Mesenchymal stem cell (in vitro differentiated cells and primary cell): ENCODE results near the gene KIN.

ENCODE experiments used
- DNase-seq: peaks from one replicate; pipeline ENCODE4 v3.0.0-alpha.2; 2013
- H2AFZ ChIP-seq: one replicate; pipeline ENCODE4 v1.6.1; 2013; ENCODE audit warnings: low read depth, mild to moderate bottlenecking, control low read depth, inconsistent platforms, low read length, moderate library complexity
- H2AK5ac ChIP-seq: 2 replicates; pipeline ENCODE4 v1.6.1; 2013; ENCODE audit warnings: low read length, moderate library complexity, mild to moderate bottlenecking, inconsistent platforms; ENCODE audit not compliant: severe bottlenecking
- H2BK120ac ChIP-seq: one replicate; pipeline ENCODE4 v1.6.1; 2013; ENCODE audit warnings: low read depth, mild to moderate bottlenecking, inconsistent platforms, low read length, moderate library complexity
- H2BK12ac ChIP-seq, 2 experiments: one replicate each; pipeline ENCODE4 v1.6.1; 2013; ENCODE audit warnings: inconsistent platforms in 2 of 2, low read length in 2 of 2, mild to moderate bottlenecking in 2 of 2, moderate library complexity in 2 of 2, control low read depth in 1 of 2
- H2BK15ac ChIP-seq: one replicate; pipeline ENCODE4 v1.6.1; 2013; ENCODE audit warnings: mild to moderate bottlenecking, low read depth, inconsistent platforms; ENCODE audit not compliant: poor library complexity, severe bottlenecking
- H2BK5ac ChIP-seq: 2 replicates; pipeline ENCODE4 v1.6.1; 2013; ENCODE audit warnings: low read depth, mild to moderate bottlenecking, low read length, control low read depth, inconsistent platforms; ENCODE audit not compliant: poor library complexity, severe bottlenecking
- H3K14ac ChIP-seq, 2 experiments: one replicate each; pipeline ENCODE4 v1.6.1; 2013; ENCODE audit warnings: inconsistent platforms in 2 of 2, low read length in 2 of 2, control low read depth in 1 of 2, mild to moderate bottlenecking in 1 of 2, moderate library complexity in 1 of 2
- H3K18ac ChIP-seq, 2 experiments: one replicate each; pipeline ENCODE4 v1.6.1; 2013; ENCODE audit warnings: inconsistent platforms in 2 of 2, low read length in 2 of 2, control low read depth in 1 of 2, low read depth in 1 of 2, mild to moderate bottlenecking in 1 of 2
- H3K23ac ChIP-seq, 2 experiments: one replicate each; pipeline ENCODE4 v1.6.1; 2013; ENCODE audit warnings: inconsistent platforms in 2 of 2, low read length in 2 of 2, mild to moderate bottlenecking in 2 of 2, moderate library complexity in 2 of 2, control low read depth in 1 of 2
- H3K27ac ChIP-seq: 2 replicates; pipeline ENCODE4 v1.5.1; 2013; ENCODE audit warnings: mild to moderate bottlenecking, moderate library complexity, low read length, control low read depth, inconsistent platforms; ENCODE audit not compliant: poor library complexity, severe bottlenecking
- H3K27me3 ChIP-seq, 2 experiments: 2 replicates each; pipeline versions ENCODE4 v1.6.1 to v1.7.0; 2013; ENCODE audit warnings: low read length in 2 of 2, mild to moderate bottlenecking in 2 of 2, moderate library complexity in 2 of 2, control low read depth in 1 of 2, inconsistent platforms in 1 of 2; ENCODE audit not compliant: control insufficient read depth in 1 of 2, insufficient read depth in 1 of 2
- H3K36me3 ChIP-seq, 2 experiments: 2 replicates each; pipeline versions ENCODE4 v1.6.1 to v1.7.0; 2013; ENCODE audit warnings: low read length in 2 of 2, control low read depth in 1 of 2, inconsistent platforms in 1 of 2, low read depth in 1 of 2, mild to moderate bottlenecking in 1 of 2; ENCODE audit not compliant: insufficient read depth in 2 of 2, control insufficient read depth in 1 of 2
- H3K4ac ChIP-seq, 2 experiments: one replicate each; pipeline ENCODE4 v1.6.1; 2013; ENCODE audit warnings: inconsistent platforms in 2 of 2, low read length in 2 of 2, mild to moderate bottlenecking in 2 of 2, moderate library complexity in 2 of 2, control low read depth in 1 of 2, low read depth in 1 of 2
- H3K4me1 ChIP-seq: 2 replicates; pipeline ENCODE4 v1.6.1; 2013; ENCODE audit warnings: low read depth, low read length, control low read depth; ENCODE audit not compliant: control insufficient read depth, insufficient read depth
- H3K4me2 ChIP-seq: 2 replicates; pipeline ENCODE4 v1.6.1; 2013; ENCODE audit warnings: low read length, mild to moderate bottlenecking, inconsistent platforms; ENCODE audit not compliant: poor library complexity, severe bottlenecking
- H3K4me3 ChIP-seq, 2 experiments: 2 replicates each; pipeline versions ENCODE4 v1.5.1 to v1.7.0; 2013; ENCODE audit warnings: low read length in 2 of 2, mild to moderate bottlenecking in 2 of 2, control low read depth in 1 of 2, low read depth in 1 of 2; ENCODE audit not compliant: insufficient read depth in 1 of 2
- H3K79me1 ChIP-seq: replicated peaks from 2 replicates; pipeline ENCODE4 v1.6.1; 2013; ENCODE audit warnings: mild to moderate bottlenecking, control low read depth, low read length, inconsistent platforms; ENCODE audit not compliant: poor library complexity, severe bottlenecking
- H3K9ac ChIP-seq: 2 replicates; pipeline ENCODE4 v1.7.0; 2013; ENCODE audit warnings: mild to moderate bottlenecking, low read length, moderate library complexity
- H3K9me3 ChIP-seq: 2 replicates; pipeline ENCODE4 v1.7.0; 2013; ENCODE audit warnings: mild to moderate bottlenecking, low read length; ENCODE audit not compliant: control insufficient read depth
- H4K8ac ChIP-seq: one replicate; pipeline ENCODE4 v1.6.1; 2013; ENCODE audit warnings: inconsistent platforms, mild to moderate bottlenecking, low read length, moderate library complexity
- H4K91ac ChIP-seq: one replicate; pipeline ENCODE4 v1.6.1; 2013; ENCODE audit warnings: mild to moderate bottlenecking, low read length, inconsistent platforms
- WGBS: methylation state at CpG from one replicate; pipeline ENCODE4 v1.1.7; 2013; ENCODE audit warnings: mixed read lengths; 5-methylcytosine and 5-hydroxymethylcytosine counted together

KIN gene

DNA sequence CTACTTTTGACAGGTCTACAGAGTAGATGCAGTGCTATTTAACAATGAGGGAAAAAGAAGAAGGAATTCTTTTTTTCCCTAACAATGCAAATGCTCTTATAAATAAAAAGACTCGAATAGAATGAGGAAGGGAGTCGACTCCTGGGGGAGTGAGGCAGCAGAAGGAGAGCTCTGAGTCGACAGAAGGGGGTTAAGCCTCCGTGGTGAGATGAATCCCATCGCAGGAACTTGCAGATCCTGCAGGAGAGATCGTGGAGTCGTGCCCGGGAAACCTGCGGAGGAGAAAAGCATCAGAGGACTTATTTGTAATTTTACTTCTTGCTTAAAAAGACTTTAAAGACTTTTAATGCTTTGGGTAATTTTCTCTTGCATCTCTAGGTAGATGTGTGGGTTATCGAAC, 67.3 kb downstream of the KIN start:
- Histone ChIP-seq H3K23ac (no peak overlapping the region), H3K4me1 (no peaks in the 10 kb centered on the region), H3K4ac (no peak overlapping the region), H3K9me3 (no peaks in the 10 kb centered on the region), H2BK120ac (no peak overlapping the region), H3K4me3 (no peak overlapping the region), H4K91ac (no peak overlapping the region), H2AK5ac (no peak overlapping the region), H4K8ac (no peak overlapping the region), H3K36me3 (no peaks in the 10 kb centered on the region), H3K27ac (no peak overlapping the region), H2BK15ac (no peak overlapping the region), H2BK5ac (no peak overlapping the region), H3K79me1 (no peaks in the 10 kb centered on the region), H3K18ac (no peak overlapping the region), H2BK12ac (no peak overlapping the region), H3K27me3 (peaks cover 0 to 23% of the 10 kb centered on the region in 2 experiments), H2AFZ (no peak overlapping the region), H3K14ac (no peak overlapping the region), H3K4me2 (no peak overlapping the region), H3K9ac (no peak overlapping the region)
- 67% methylated on average over 10 of the region's 10 CpGs for WGBS
- DNase-seq: no peak

- no peak overlapping the region for H2BK15ac ChIP-seq
Measured at GRCh38 chr10:7718685-7719084, 69.1 kb downstream of the KIN start.

GRCh38 chr10:7717767-7718166, 70.0 kb downstream of the KIN start:
- Histone ChIP-seq H2BK12ac (no peak overlapping the region), H3K14ac (no peak overlapping the region), H3K36me3 (no peaks in the 10 kb centered on the region), H4K8ac (no peak overlapping the region), H3K23ac (no peak overlapping the region), H2BK15ac (no peak overlapping the region), H3K18ac (no peak overlapping the region), H2AK5ac (no peak overlapping the region), H3K4me2 (no peak overlapping the region), H3K79me1 (no peaks in the 10 kb centered on the region), H2AFZ (no peak overlapping the region), H3K4ac (no peak overlapping the region), H3K4me1 (no peaks in the 10 kb centered on the region), H3K4me3 (no peak overlapping the region), H3K27me3 (peaks cover 0 to 13% of the 10 kb centered on the region in 2 experiments), H3K27ac (no peak overlapping the region), H2BK5ac (no peak overlapping the region), H2BK120ac (no peak overlapping the region), H4K91ac (no peak overlapping the region), H3K9me3 (no peaks in the 10 kb centered on the region), H3K9ac (no peak overlapping the region)
- DNase-seq: no peak
- 85% methylated on average over 5 of the region's 5 CpGs for WGBS

More at GRCh38 chr10:7718685-7719084, 69.1 kb downstream of the KIN start:
- no peak overlapping the region for H3K14ac ChIP-seq
- no peaks in the 10 kb centered on the region for H3K36me3 ChIP-seq
- no peak overlapping the region for H2AFZ ChIP-seq
- no peak overlapping the region for H3K4me2 ChIP-seq
- WGBS: 57% methylated on average over 2 of the region's 4 CpGs
- H3K27ac ChIP-seq: no peak overlapping the region
- no peak overlapping the region for H3K4ac ChIP-seq
- no peaks in the 10 kb centered on the region for H3K79me1 ChIP-seq
- H3K4me3 ChIP-seq: no peak overlapping the region
- H3K4me1 ChIP-seq: no peaks in the 10 kb centered on the region
- DNase-seq: no peak
- H3K27me3 ChIP-seq: peaks cover 0 to 13% of the 10 kb centered on the region in 2 experiments
- H4K8ac ChIP-seq: no peak overlapping the region
- no peaks in the 10 kb centered on the region for H3K9me3 ChIP-seq
- no peak overlapping the region for H4K91ac ChIP-seq
- H2AK5ac ChIP-seq: no peak overlapping the region
- no peak overlapping the region for H3K9ac ChIP-seq
- no peak overlapping the region for H3K18ac ChIP-seq
- no peak overlapping the region for H2BK12ac ChIP-seq
- no peak overlapping the region for H2BK5ac ChIP-seq
- H3K23ac ChIP-seq: no peak overlapping the region
- H2BK120ac ChIP-seq: no peak overlapping the region

DNA sequence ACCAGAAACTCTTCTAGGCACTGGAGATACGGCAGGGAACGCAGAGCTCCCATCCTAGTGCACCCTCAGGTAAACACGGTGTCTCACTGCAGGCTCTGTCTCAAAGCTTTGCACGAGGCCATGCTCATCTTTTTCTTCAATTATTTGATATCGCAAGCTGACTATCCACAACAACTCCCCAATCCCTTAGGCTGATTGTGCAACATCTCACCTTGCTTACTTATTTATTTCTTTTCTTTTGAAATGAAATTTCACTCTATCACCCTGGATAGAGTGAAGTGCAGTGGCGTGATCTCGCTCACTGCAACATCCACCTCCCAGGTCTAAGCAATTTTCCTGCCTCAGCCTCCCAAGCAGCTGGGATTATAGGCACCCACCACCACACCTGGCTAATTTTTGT, 72.3 kb downstream of the KIN start:
- Histone ChIP-seq H3K18ac (no peak overlapping the region), H3K9ac (no peak overlapping the region), H4K91ac (no peak overlapping the region), H3K27ac (no peak overlapping the region), H2BK12ac (no peak overlapping the region), H3K4ac (no peak overlapping the region), H2AK5ac (no peak overlapping the region), H3K4me2 (no peak overlapping the region), H3K4me3 (no peak overlapping the region), H2BK5ac (no peak overlapping the region), H3K79me1 (no peaks in the 10 kb centered on the region), H3K27me3 (peaks cover 0 to 5% of the 10 kb centered on the region in 2 experiments), H2AFZ (no peak overlapping the region), H3K36me3 (no peaks in the 10 kb centered on the region), H3K14ac (no peak overlapping the region), H3K9me3 (no peaks in the 10 kb centered on the region), H2BK15ac (no peak overlapping the region), H3K4me1 (no peaks in the 10 kb centered on the region), H2BK120ac (no peak overlapping the region), H4K8ac (no peak overlapping the region), H3K23ac (no peak overlapping the region)
- DNase-seq: no peak
- WGBS: 85% methylated on average over 7 of the region's 7 CpGs
